ENCODE measurements around the gene ADAM11. TPM values are rescaled to one million over a fixed set of nuclear protein-coding genes. Genes with fewer than 3 reads are reported as not detected.

The ADAM11 gene
- total RNA-seq, 1 donor from 2014 or later = 4.7 TPM

DNA sequence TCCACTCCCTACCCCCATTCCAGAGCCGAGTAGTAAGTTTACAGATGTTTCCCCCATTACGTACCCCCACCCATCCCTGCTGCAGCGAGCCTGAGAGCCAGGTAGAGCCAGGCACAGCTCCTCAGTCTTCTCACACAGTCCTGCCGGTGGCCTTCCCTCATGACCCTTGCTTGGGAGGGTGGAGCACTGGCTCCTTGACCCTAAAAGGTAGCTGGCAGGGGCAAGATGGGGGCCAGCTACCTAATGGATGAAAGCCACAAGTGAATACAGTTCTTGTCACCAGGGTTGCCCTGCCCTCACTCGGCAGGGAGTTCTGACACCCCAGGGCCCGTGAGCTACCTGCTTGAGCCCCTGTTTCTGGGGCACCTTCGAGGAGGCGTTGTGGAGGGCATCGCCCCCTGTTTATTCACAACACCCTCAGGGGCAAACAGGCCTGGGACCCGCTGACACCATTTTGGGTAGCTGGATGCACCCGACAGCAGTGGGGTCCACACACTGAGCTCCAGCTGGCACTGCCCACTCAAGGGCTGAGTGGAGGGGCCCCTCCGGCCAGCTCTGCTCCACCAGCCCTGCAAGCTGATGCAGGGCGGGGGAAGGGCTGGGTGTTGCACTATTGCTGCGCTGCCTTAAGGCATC lies 22.2 kb downstream of the ADAM11 start:
- Mint-ChIP-seq H3K27ac (no peak overlapping the region), H3K36me3 (no peaks in the 10 kb centered on the region), H3K9me3 (no peaks in the 10 kb centered on the region), H3K4me1 (ENCODE audit: unreplicated experiment) (peaks cover 8% of the 10 kb centered on the region), H3K27me3 (peaks cover 4% of the 10 kb centered on the region), H3K4me3 (no peak overlapping the region)
- TF ChIP-seq, protein P1, sequence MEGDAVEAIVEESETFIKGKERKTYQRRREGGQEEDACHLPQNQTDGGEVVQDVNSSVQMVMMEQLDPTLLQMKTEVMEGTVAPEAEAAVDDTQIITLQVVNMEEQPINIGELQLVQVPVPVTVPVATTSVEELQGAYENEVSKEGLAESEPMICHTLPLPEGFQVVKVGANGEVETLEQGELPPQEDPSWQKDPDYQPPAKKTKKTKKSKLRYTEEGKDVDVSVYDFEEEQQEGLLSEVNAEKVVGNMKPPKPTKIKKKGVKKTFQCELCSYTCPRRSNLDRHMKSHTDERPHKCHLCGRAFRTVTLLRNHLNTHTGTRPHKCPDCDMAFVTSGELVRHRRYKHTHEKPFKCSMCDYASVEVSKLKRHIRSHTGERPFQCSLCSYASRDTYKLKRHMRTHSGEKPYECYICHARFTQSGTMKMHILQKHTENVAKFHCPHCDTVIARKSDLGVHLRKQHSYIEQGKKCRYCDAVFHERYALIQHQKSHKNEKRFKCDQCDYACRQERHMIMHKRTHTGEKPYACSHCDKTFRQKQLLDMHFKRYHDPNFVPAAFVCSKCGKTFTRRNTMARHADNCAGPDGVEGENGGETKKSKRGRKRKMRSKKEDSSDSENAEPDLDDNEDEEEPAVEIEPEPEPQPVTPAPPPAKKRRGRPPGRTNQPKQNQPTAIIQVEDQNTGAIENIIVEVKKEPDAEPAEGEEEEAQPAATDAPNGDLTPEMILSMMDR (conservative IDR thresholded peaks at IDR 0.05) = no peak
- DNase-seq (ENCODE audit: extremely low spot score, unreplicated experiment) = no peak

DNA sequence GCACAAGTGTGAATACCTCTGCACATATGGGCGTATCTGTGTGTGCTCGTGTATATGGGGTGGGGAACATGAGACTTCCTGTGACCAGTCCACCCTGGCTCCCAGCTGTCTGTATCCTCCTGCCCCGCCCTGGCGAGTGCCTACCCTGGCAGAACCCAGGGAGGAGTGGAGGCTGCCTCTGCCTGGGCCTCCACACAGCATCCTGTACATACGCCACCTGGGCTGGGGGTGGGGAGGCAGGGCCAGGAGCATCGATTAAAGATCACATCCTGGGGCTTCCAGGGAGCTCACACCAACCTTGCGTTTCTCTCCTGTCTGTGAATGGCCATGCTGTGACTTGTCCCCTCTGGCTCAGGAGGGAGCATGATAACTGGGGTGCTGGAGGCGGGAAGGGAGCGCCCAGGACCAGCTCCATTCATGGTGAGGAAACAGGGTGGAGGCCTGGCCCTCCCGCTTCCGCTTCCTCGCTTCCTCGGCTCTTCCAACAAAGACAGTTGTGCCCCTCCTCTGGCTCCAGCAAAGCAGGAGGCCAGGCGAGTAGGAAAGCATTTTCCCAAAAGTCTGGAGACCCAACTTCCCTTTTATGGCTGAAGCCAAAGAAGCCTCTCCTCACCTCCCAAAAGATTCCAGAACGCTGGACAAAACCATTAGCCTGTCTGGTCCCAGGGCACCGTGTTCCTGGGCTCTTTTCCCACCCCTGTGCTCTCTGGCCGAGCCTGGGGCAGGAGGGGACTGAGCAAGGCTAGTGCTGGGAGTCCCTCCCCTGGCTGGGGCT lies 22.9 kb downstream of the ADAM11 start:
- DNase-seq (ENCODE audit: extremely low spot score, unreplicated experiment) = no peak
- TF ChIP-seq, protein P1 (conservative IDR thresholded peaks at IDR 0.05) = no peak
- H3K27ac Mint-ChIP-seq = no peak overlapping the region
- H3K4me1 Mint-ChIP-seq (ENCODE audit: unreplicated experiment) = peaks cover 8% of the 10 kb centered on the region
- H3K4me3 Mint-ChIP-seq = no peak overlapping the region
- H3K36me3 Mint-ChIP-seq = no peaks in the 10 kb centered on the region
- H3K27me3 Mint-ChIP-seq = peaks cover 5% of the 10 kb centered on the region
- H3K9me3 Mint-ChIP-seq = no peaks in the 10 kb centered on the region

DNA sequence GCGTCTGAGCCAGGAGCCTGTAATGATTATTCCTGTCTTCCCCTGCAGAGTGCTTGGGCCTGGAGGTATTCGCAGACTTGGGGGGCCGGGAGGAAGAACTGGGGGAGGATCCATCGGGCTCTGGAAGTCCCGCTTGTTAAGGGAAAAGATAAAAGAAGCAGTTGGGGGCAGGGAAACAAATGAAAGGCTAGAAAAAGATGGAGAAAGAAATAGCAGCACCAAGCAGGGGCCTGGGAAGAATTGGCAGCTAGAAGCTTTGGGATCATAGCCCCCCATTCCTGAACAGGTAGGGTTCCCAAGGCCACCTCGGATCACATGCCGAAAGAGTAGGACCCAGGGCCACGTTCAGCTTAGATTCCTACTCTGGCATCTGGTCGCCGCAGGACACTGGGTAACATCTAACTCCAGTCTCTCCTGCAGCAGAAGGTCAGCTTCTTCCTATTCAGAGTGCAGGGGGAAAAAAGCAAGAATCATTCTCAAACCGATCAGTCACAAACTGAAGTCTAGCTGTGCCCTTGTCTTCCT lies 23.6 kb downstream of the ADAM11 start:
- TF ChIP-seq, protein P1 (conservative IDR thresholded peaks at IDR 0.05) = no peak
- no peak overlapping the region for H3K27ac Mint-ChIP-seq
- H3K4me3 Mint-ChIP-seq = no peak overlapping the region
- no peak for DNase-seq (ENCODE audit: extremely low spot score, unreplicated experiment)
- H3K4me1 Mint-ChIP-seq (ENCODE audit: unreplicated experiment) = peaks cover 8% of the 10 kb centered on the region
- no peaks in the 10 kb centered on the region for H3K9me3 Mint-ChIP-seq
- peaks cover 3% of the 10 kb centered on the region for H3K27me3 Mint-ChIP-seq
- H3K36me3 Mint-ChIP-seq = no peaks in the 10 kb centered on the region

DNA sequence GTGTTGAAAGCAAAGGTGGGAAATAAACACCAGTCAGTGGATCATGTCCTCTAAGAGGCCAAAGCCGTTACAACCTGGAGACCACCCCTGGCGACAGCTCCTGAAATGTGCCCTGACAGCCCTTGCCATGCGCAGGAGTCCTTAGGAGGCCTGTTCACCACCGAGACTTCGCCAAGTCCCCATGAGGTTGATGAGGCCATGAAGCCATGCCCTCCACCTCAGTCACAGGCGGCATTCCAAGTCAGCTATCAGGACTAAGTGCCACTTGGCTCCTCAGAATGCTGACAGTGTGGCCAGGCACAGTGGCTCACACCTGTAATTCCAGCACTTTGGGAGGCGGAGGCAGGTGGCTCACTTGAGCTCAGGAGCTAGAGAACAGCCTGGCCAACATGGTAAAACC lies 27.1 kb downstream of the ADAM11 start:
- H3K4me1 Mint-ChIP-seq (ENCODE audit: unreplicated experiment) = peaks cover 8% of the 10 kb centered on the region
- H3K36me3 Mint-ChIP-seq = no peaks in the 10 kb centered on the region
- H3K27ac Mint-ChIP-seq = no peak overlapping the region
- no peak overlapping the region for H3K4me3 Mint-ChIP-seq
- DNase-seq (ENCODE audit: extremely low spot score, unreplicated experiment) = no peak
- TF ChIP-seq, protein P1 (conservative IDR thresholded peaks at IDR 0.05) = no peak
- peaks cover 2% of the 10 kb centered on the region for H3K27me3 Mint-ChIP-seq
- no peaks in the 10 kb centered on the region for H3K9me3 Mint-ChIP-seq

DNA sequence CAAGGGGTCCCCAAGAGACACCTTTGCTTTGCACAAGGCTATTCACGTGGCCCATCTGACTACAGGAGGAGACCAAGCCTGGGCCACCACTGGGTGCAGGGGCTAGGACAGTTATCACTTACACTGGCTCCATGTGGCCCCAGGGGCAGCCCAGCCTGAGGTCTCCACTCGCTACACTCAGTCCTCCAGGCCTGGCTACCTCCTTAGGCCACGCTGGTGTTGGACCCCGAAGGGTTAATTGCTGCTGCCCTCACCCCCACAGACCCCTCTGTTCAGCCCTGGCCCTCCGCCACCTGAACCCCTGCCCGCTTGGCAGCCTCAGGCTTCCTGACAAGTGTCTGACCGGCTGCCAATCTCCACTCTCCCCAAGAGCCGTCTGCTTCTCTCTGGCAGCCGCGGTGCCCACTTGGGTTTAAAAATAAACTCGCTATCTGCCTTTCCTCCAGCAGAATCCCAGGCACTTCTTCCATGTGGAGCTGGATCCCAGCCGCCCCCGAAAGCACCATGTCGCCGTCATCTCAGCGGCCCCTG lies 27.8 kb downstream of the ADAM11 start:
- H3K36me3 Mint-ChIP-seq = no peaks in the 10 kb centered on the region
- H3K27me3 Mint-ChIP-seq = peaks cover 2% of the 10 kb centered on the region
- no peak for DNase-seq (ENCODE audit: extremely low spot score, unreplicated experiment)
- no peak overlapping the region for H3K4me3 Mint-ChIP-seq
- H3K27ac Mint-ChIP-seq = no peak overlapping the region
- peaks cover 8% of the 10 kb centered on the region for H3K4me1 Mint-ChIP-seq (ENCODE audit: unreplicated experiment)
- no peaks in the 10 kb centered on the region for H3K9me3 Mint-ChIP-seq
- TF ChIP-seq, protein P1 (conservative IDR thresholded peaks at IDR 0.05) = no peak
